ENCODE data around the gene OR51V1.

- TF ChIP-seq POLR2A (IDR thresholded peaks at IDR 0.05; ENCODE audit: low read depth, low read length) (no peak), TAF1 (IDR thresholded peaks at IDR 0.05; ENCODE audit: borderline replicate concordance, low read depth, low read length) (no peak), POLR2AphosphoS5 (IDR thresholded peaks at IDR 0.05; ENCODE audit: low read depth, low read length) (no peak)
Observed at GRCh38 chr11:5242208-5242607, 41.7 kb upstream of the OR51V1 start.

Measured in GM12892 (cell line).